ENCODE measurements around the gene AADAT. TPM values are rescaled to one million over a fixed set of nuclear protein-coding genes. Genes with fewer than 3 reads are reported as not detected.

Gene AADAT
- total and polyA plus RNA-seq, 2 of the 8 experiments (the other 6 are each of a cell fraction or from before 2014, with no cell fraction given), result 6.1 to 7.7 TPM

DNA sequence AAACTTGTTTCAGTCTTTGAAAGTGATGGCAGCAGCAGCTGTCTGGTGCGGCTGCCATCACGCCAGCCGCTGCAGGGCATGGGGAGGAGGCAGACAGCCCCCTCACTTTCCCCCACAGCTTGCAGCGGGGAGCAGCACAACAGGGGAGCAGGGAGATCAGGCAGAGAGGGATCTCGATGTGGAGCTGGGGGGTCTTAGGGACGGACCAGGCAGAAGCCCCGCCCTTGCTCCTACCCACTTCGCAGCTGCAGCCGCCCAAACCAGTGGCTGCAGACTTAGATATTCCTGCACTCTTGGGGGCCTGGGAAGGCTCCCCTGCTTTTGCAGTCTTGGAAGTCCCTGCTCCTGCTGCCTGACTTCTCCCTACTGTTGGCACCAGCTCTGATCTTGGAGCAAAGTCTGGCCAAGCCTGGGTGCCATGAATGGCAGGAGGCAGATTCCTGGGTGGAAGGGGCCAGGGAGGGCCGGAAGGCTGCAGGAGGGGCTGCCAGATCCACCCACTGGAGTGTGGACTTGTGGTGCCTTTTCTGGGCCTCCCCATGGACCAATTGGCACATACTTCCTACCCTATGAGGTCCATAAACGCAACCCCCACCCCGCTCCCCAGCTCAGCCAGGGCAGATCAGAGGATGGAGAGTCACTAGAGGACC, 49.6 kb downstream of the AADAT start:
- no peak overlapping the region for H2BK5ac ChIP-seq (ENCODE audit: low read depth, low read length)
- no peak overlapping the region for H3K4me3 ChIP-seq (ENCODE audit: extremely low read depth in 1 of 4, insufficient read depth in 2 of 4, low read depth in 3 of 4, low read length in 4 of 4)
- CTCF ChIA-PET (ENCODE audit: partially characterized antibody), result interaction anchor here (0.7 to 1.7 kb wide), 4 partner anchors 9 to 231 kb away, joined by 3 to 7 read pairs (median 4); no protein-coding TSS in a partner anchor
- no peak overlapping the region for H3K9ac ChIP-seq (replicated peaks in 1 of 4; ENCODE audit: extremely low read depth in 1 of 4, low read depth in 3 of 4, low read length in 3 of 4)
- TF ChIP-seq, protein P1, sequence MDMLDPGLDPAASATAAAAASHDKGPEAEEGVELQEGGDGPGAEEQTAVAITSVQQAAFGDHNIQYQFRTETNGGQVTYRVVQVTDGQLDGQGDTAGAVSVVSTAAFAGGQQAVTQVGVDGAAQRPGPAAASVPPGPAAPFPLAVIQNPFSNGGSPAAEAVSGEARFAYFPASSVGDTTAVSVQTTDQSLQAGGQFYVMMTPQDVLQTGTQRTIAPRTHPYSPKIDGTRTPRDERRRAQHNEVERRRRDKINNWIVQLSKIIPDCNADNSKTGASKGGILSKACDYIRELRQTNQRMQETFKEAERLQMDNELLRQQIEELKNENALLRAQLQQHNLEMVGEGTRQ (IDR thresholded peaks at IDR 0.05; ENCODE audit: low read length), result no peak
- no peak for TF ChIP-seq ZNF274 (IDR thresholded peaks at IDR 0.05; ENCODE audit: borderline replicate concordance, extremely low read depth, low read length)
- TF ChIP-seq SAP30 (IDR thresholded peaks at IDR 0.05; ENCODE audit: insufficient read depth, insufficient replicate concordance, low read length), result no peak
- TF ChIP-seq FOSL1 (IDR thresholded peaks at IDR 0.05; ENCODE audit: insufficient read depth, low read depth, low read length), result no peak
- TF ChIP-seq CREB1 (IDR thresholded peaks at IDR 0.05), result no peak
- TF ChIP-seq SUZ12 (IDR thresholded peaks at IDR 0.05; ENCODE audit: low read length), result no peak
- TF ChIP-seq EGR1 (IDR thresholded peaks at IDR 0.05; ENCODE audit: borderline replicate concordance, low read depth, low read length), result no peak
- H2BK15ac ChIP-seq (ENCODE audit: low read length), result no peak overlapping the region
- no peak overlapping the region for H3K18ac ChIP-seq (ENCODE audit: extremely low read depth, low read length)
- no peak overlapping the region for H3K4ac ChIP-seq (replicated peaks; ENCODE audit: insufficient read length, low read depth, low read length)
- H3K23ac ChIP-seq (ENCODE audit: insufficient read length), result no peak overlapping the region
- no peak overlapping the region for H4K5ac ChIP-seq (ENCODE audit: insufficient read length, low read depth, low read length)
- H3K56ac ChIP-seq (replicated peaks; ENCODE audit: insufficient read length, low read depth, low read length), result no peak overlapping the region
- peaks cover 0 to 2% of the 10 kb centered on the region in 2 experiments; a peak in 1 of 4 replicates for H3K9me3 ChIP-seq (ENCODE audit: insufficient read depth in 2 of 2, low read depth in 1 of 2, low read length in 1 of 2)
- H3K4me2 ChIP-seq (ENCODE audit: insufficient read depth in 1 of 2, low read depth in 2 of 2, low read length in 2 of 2), result no peak overlapping the region
- H3K4me1 ChIP-seq (replicated peaks in 1 of 4; ENCODE audit: control insufficient read depth in 3 of 4, insufficient read depth in 4 of 4, low read length in 3 of 4), result peaks cover 0 to 4% (median 0%) of the 10 kb centered on the region in 4 experiments; a peak in 1 of 7 replicates
- H3K79me1 ChIP-seq (ENCODE audit: low read depth, low read length), result no peaks in the 10 kb centered on the region
- no peak overlapping the region for H2BK12ac ChIP-seq (ENCODE audit: low read depth, low read length)
- no peak overlapping the region for H3K14ac ChIP-seq (ENCODE audit: insufficient read length)
- no peak overlapping the region for H4K91ac ChIP-seq (replicated peaks; ENCODE audit: insufficient read length, low read length)
- FAIRE-seq (no peak), DNase-seq (ENCODE audit: low read depth in 1 of 2, low spot score in 2 of 2) (peak in 1 of 2 experiments; percentile 11)
- no peak overlapping the region for H4K8ac ChIP-seq (ENCODE audit: extremely low read depth, insufficient read depth, low read length)
- no peaks in the 10 kb centered on the region for H3K36me3 ChIP-seq (ENCODE audit: control insufficient read depth in 2 of 4, insufficient read depth in 4 of 4, low read length in 3 of 4)
- POLR2A ChIA-PET (ENCODE audit: partially characterized antibody), result interaction anchor here (1.2 to 1.3 kb wide), 2 partner anchors 14 to 121 kb away, joined by 4 read pairs; partner anchors contain the start of gene MFAP3L
- H3K23me2 ChIP-seq (ENCODE audit: low read depth, low read length), result no peaks in the 10 kb centered on the region
- H3K79me2 ChIP-seq (ENCODE audit: control insufficient read depth in 1 of 2, insufficient read depth in 2 of 2, low read length in 2 of 2), result no peaks in the 10 kb centered on the region
- H3K27ac ChIP-seq (ENCODE audit: low read depth, low read length), result no peak overlapping the region
- H2BK120ac ChIP-seq (replicated peaks; ENCODE audit: low read depth, low read length), result no peak overlapping the region
- no peaks in the 10 kb centered on the region for H4K20me1 ChIP-seq (replicated peaks in 1 of 2; ENCODE audit: control insufficient read depth in 1 of 2, insufficient read depth in 2 of 2, low read length in 2 of 2)
- no peak overlapping the region for H2AFZ ChIP-seq (ENCODE audit: low read length)
- no peak overlapping the region for H2BK20ac ChIP-seq (ENCODE audit: low read length)
- H2AK5ac ChIP-seq (ENCODE audit: low read depth, low read length), result no peak overlapping the region
- no peaks in the 10 kb centered on the region for H3K27me3 ChIP-seq (replicated peaks in 1 of 4; ENCODE audit: control insufficient read depth in 3 of 4, extremely low read depth in 1 of 4, insufficient read depth in 3 of 4, low read length in 3 of 4)
- WGBS, 2 experiments (ENCODE audit: extremely low coverage in 1 of 2, insufficient coverage in 1 of 2, insufficient read length in 1 of 2, insufficient replicate concordance in 2 of 2, low coverage in 1 of 2, low lambda C conversion rate in 2 of 2, missing lambda C conversion rate in 1 of 2), result 88% methylated on average over 12 of the region's 12 CpGs; no CpG with 5 or more reads in 1 of the 2 experiments

Data from H1 (cell line).